ENCODE measurements around the gene INAFM1.
"Not testable (repeated sequence)": the region's sequence is repeated elsewhere in the genome, so short reads cannot be mapped to it uniquely, and the experiment has no call there.

Gene INAFM1

DNA sequence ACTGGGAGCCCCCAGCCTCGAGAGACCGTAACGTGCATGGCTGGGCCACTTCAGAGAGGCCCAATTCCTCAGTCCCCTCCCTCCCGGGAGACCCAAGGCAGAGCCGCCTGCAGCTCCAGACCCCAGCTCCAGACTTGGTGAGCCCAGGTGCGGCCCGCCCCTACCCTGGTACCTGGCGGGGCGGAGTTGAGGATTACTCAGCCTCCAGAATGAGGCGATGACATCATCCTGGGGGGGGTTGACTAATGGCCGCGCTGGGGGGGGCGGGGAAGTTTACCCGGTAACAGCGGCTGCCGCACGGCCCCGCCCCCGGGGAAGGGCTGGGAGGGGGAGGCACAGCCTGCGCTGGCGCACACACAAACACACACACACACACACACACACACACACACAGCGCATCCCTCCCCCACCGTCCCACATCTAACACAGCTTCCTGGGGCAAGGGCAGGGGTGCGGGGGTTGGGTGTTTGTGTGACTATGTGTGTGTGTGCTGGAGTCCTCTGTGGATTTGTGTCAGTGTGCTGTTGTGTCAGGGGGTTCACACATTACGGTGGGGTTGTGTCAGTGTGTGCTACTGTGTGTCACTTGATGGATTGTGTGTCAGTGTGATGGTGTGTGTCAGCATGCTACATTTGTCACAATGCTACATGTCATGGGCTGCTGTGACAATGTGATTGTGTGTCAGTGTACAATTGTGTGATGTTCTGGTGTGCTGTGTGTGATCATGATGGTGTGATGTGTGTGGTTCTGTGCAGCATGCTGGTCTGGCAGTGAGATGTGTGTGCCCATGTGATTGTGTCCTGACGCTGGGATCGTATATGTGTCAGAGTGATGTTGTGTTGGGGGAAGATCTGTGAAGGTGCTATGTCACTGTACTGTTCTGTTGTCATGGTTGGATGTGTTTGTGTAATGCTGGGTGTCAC is 33.4 kb upstream of the INAFM1 start:
- DNase-seq (ENCODE audit: low spot score): peak; percentile 91

DNA sequence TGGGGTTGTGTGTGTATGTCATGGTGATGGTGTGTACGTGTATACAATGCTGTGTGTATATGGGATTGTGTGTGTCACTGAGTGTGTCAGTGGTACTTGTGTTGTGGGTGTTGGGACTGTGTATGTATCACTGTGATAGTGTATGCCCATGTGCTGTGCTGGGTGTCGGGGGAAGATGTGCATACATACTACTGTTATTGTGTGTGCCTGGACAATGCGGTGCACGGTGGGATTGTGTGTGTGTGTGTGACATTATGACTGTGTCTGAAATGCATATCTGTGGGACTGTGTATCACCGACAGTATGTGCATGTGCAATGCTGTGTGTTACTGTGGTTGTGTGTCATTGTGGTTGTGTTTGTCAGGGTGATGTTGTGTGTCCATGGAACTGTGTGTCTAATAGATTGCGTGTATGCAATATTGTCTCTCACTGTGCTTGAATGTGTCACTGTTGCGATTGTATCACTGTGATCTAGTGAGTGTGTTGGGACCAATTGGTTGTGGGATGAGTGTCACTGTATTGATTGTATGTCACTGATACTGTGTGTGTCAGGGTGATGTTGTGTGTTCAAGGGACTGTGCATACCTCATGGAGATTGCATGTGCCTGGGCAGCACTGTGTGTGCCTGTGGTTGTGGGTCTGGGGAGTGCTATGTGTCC is 32.6 kb upstream of the INAFM1 start:
- DNase-seq (ENCODE audit: low spot score): no peak

DNA sequence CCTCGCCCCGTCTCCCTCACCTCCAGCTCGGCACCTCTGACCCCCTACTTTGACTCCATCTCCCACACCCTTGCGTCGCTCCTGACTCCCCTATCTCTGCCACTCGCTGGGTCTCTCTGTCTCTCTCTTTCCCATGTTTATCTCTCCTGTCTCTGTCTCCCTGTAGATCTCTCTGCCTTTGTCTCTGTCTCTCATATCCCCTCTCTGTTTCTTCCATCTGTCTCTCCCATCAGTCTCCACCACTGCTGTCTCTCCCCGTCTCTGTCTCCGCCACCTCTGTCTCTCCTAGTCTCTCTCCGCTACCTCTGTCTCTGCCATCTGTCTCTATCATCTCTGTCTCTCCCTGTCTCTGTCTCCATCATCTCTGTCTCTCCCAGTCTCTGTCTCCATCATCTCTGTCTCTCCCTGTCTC is 31.3 kb upstream of the INAFM1 start:
- peak; percentile 27 for DNase-seq (ENCODE audit: low spot score)

DNA sequence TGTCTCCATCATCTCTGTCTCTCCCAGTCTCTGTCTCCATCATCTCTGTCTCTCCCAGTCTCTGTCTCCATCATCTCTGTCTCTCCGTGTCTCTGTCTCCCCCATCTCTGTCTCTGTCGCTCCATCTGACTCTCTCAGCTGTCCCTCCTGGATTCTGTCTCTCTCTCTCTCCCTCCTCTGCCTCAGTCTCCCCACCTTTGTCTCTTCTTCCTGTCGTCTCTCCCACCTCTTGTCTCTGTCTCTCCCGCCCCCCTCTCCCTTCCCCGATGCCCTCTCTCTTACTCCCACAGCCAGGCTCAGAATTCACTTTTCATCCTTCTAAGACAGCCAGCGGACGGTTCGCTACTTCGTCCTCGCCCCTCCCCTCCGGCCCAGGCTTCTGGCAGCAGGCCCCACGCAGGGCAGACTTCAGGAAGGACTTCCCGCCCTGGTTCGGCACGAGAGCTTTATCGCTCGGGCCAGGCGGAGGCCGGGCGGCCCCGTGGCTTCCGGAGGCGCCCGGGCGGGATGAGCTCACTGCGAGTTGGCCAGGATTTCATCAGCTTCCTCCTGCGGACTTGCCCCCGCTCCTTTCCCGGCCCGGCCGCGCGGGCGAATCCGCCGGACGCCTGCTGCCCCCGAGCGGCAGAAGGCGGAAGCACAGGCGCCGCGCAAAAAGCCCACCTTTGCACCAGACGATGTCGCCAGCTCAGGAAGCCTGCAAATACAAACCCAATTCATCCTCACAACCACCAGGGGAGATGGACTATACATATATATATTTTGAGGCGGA is 30.7 kb upstream of the INAFM1 start:
- peak; percentile 91 for DNase-seq (ENCODE audit: low spot score)

GRCh38 chr19:47247308-47247990 is 27.2 kb upstream of the INAFM1 start:
- peak; percentile 80 for DNase-seq (ENCODE audit: low spot score)

GRCh38 chr19:47253016-47253415 is 21.7 kb upstream of the INAFM1 start:
- DNase-seq (ENCODE audit: low spot score): not testable (repeated sequence)

DNA sequence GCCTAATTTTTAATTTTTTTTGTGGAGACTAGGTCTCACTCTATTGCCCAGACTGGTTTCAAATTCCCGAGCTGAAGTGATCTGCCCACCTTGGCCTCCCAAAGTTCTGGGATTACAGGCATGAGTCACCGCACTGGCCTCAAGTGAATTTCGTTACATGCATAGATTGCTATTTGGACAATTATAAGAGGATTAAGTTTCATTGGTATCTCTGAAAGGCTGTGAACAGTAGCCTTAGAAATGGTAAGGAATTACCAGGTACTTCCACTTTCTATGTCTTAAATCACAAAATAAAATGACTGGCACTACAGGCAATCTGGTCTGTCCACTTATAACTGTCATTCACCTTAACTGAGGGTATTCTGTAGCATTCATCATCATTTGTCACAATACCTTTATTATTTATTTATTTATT is 21.2 kb upstream of the INAFM1 start:
- DNase-seq (ENCODE audit: low spot score): no peak

DNA sequence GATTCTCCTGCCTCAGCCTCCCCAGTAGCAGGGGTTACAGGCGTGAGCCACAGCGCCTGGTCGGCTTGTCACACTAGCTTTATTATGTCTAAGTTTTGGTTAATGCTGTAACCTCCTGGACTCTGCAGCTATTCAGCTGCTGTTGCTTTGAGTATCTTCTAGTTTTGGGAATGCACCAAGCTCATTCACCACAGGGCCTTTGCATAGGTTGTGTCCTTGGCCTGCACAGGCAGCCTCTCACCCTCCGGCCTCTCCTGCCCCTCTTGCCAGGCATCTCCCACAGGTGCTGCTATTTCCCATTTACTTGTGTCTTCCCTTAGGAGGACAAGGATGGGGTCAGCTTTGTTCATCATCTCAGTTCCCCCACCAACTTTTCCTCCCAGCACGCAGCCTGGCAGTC is 20.7 kb upstream of the INAFM1 start:
- no peak for DNase-seq (ENCODE audit: low spot score)

DNA sequence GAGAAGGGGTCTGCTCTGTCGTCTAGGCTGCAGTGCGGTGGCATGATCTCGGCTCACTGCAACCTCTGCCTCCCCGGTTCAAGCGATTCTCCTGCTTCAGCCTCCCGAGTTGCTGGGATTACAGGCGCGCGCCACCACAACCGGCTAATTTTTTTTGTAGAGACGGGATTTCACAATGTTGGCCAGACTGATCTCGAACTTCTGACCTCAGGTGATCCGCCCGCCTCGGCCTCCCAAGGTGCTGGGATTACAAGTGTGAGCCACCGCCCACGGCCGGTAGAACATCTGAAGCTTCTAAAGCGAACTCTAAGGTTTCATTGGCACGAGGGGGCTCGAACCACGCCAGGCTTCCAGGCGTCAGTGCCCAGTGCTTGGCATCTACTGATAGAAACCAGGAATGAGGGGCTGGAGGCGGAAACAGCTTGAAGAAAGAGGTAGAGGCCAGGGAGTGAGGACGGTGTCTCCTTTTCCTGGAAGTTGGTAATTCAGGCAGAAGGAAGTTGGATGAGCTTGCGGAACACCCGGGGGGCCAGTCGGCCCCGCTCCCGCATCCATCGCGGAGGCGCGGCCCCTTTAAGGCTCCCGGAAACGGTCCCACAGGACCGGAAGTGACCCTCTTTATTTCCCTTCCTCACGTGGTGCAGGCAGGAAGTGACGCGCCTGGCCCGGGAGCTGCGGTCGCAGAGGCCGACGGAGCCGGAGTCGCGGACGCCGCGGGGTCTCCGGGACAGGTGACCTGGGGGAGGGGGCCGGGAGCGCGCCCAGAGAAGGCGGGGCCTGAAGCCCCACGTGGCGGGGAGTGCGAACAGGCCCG is 18.6 kb upstream of the INAFM1 start, which contains the start of gene CCDC9:
CCDC9 (plus strand) TSS at position 647 of the 814 bp plus-strand sequence. CDS start 1,876 bp downstream, outside the sequence.
- peak; percentile 91 for DNase-seq (ENCODE audit: low spot score)

DNA sequence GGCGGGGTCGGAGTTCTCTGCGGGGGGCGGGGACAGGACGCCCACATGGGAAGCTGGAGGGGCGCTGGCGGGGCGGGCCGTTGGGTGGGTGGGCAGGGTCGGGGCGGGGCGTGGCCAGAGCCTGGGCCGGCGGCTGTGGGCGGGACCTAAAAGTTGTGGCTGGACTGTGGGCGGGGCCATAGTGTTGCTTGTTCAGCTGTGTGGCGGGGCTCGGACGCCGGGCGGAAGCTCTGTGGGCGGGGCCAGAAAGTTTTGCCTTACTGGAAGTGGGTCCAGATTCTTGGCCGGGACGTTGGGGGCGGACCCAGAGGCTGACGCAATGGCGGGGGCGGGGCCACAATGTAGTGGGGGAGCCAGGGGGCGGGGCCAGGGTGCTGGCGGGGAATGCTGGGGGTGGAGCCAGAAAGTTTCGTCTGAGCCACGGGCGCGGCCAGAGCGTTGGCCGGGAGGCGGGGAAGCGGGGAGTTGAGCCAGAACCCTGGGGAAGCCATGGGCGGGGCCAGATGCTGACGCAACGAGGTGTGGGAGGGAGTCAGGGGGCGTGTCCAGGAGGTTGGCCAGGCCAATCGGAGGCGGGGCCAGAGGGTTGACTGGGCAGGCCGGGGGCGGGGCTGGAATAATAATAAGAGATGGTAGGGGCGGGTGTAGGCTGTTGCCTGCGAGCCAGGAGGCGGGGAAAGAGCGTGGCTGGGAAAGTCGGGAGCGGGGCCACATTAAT is 17.8 kb upstream of the INAFM1 start:
- DNase-seq (ENCODE audit: low spot score): peak; percentile 98

GRCh38 chr19:47257411-47258169 is 17.1 kb upstream of the INAFM1 start:
- no peak for DNase-seq (ENCODE audit: low spot score)

DNA sequence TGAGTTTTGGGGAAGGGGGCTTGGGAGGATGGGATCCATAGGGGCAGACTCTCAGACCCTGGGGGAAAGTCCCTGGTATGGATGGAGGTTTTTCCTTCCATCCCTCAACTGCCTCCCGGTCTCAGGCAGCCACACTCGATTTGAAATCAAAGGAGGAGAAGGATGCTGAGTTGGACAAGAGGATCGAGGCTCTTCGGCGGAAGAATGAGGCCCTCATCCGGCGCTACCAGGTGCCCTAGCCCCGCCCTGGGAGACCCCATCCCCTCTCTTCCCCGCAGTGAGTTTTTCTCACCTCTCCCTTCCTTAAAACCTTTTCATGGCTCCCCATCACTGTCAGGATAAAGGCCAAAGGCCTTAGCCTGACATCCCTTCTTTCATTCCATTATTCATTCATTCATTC is 16.3 kb upstream of the INAFM1 start:
- no peak for DNase-seq (ENCODE audit: low spot score)

- DNase-seq (ENCODE audit: low spot score): no peak
These were observed 15.7 kb upstream of the INAFM1 start for GRCh38 chr19:47258895-47259555.

GRCh38 chr19:47260476-47260875 is 14.2 kb upstream of the INAFM1 start:
- no peak for DNase-seq (ENCODE audit: low spot score)

- DNase-seq (ENCODE audit: low spot score): not testable (repeated sequence)
These were observed 12.5 kb upstream of the INAFM1 start for GRCh38 chr19:47261946-47262793.

- DNase-seq (ENCODE audit: low spot score): no peak
These were observed 10.1 kb upstream of the INAFM1 start for GRCh38 chr19:47264629-47265028.

- DNase-seq (ENCODE audit: low spot score): no peak
These were observed 8.2 kb upstream of the INAFM1 start for GRCh38 chr19:47266401-47266941.

- no peak for DNase-seq (ENCODE audit: low spot score)
These were observed 7.3 kb upstream of the INAFM1 start for GRCh38 chr19:47267350-47267759.
